ENCODE data around the gene FNIP1.
"Not testable (repeated sequence)": the region's sequence is repeated elsewhere in the genome, so short reads cannot be mapped to it uniquely, and the experiment has no call there.

FNIP1 gene

GRCh38 chr5:131735393-131735792, 61.4 kb downstream of the FNIP1 start:
- no peak overlapping the region for H3K27ac ChIP-seq

DNA sequence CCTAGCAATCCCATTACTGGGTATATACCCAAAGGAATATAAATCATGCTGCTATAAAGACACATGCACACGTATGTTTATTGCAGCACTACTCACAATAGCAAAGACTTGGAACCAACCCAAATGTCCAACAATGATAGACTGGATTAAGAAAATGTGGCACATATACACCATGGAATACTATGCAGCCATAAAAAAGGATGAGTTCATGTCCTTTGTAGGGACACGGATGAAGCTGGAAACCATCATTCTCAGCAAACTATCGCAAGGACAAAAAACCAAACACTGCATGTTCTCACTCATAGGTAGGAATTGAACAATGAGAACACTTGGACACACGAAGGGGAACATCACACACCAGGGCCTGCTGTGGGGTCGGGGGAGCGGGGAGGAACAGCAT, 61.9 kb downstream of the FNIP1 start:
- H3K27ac ChIP-seq: not testable (repeated sequence)

More at GRCh38 chr5:131735393-131735792, 61.4 kb downstream of the FNIP1 start:
- no peak for TF ChIP-seq ZFX (IDR thresholded peaks at IDR 0.05)
- TF ChIP-seq, protein P1, sequence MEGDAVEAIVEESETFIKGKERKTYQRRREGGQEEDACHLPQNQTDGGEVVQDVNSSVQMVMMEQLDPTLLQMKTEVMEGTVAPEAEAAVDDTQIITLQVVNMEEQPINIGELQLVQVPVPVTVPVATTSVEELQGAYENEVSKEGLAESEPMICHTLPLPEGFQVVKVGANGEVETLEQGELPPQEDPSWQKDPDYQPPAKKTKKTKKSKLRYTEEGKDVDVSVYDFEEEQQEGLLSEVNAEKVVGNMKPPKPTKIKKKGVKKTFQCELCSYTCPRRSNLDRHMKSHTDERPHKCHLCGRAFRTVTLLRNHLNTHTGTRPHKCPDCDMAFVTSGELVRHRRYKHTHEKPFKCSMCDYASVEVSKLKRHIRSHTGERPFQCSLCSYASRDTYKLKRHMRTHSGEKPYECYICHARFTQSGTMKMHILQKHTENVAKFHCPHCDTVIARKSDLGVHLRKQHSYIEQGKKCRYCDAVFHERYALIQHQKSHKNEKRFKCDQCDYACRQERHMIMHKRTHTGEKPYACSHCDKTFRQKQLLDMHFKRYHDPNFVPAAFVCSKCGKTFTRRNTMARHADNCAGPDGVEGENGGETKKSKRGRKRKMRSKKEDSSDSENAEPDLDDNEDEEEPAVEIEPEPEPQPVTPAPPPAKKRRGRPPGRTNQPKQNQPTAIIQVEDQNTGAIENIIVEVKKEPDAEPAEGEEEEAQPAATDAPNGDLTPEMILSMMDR (conservative IDR thresholded peaks at IDR 0.05): no peak

- not testable (repeated sequence) for H3K27ac ChIP-seq
Measured at GRCh38 chr5:131729292-131729691, 67.5 kb downstream of the FNIP1 start.

DNA sequence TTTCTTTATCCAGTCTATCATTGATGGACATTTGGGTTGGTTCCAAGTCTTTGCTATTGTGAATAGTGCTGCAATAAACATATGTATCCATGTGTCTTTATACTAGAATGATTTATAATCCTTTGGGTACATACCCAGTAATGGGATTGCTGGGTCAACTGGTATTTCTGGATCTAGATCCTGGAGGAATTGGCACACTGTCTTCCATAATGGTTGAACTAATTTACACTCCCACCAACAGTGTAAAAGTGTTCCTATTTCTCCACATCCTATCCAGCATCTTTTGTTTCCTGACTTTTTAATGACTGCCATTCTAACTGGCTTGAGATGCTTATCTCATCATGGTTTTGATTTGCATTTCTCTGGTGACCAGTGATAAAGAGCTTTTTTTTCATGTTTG, 72.7 kb downstream of the FNIP1 start:
- not testable (repeated sequence) for H3K27ac ChIP-seq

DNA sequence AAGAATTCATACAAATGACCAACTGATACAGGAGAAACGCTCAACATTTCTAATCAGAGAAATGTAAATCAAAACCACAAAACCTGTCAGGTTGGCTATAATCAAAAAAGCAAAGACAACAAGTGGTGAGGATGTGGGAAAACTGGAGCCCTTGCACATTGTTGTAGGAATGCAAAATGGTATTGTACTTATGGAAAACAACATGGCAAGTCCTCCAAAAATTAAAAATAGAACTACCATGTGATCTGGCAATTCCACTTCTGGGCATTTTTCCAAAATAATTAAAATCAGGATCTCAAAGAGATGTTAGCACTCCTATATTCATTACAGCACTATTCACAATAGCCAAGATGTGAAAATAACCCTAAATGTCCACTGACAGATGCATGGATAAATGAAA, 76.1 kb downstream of the FNIP1 start:
- TF ChIP-seq, protein P1 (conservative IDR thresholded peaks at IDR 0.05): no peak
- no peak for TF ChIP-seq ZFX (IDR thresholded peaks at IDR 0.05)

GRCh38 chr5:131719564-131719963, 77.3 kb downstream of the FNIP1 start:
- H3K27ac ChIP-seq: no peak overlapping the region
- TF ChIP-seq, protein P1 (conservative IDR thresholded peaks at IDR 0.05): no peak
- no peak for TF ChIP-seq ZFX (IDR thresholded peaks at IDR 0.05)

More for the DNA sequence above, 76.1 kb downstream of the FNIP1 start:
- no peak overlapping the region for H3K27ac ChIP-seq

- H3K27ac ChIP-seq: no peak overlapping the region
- TF ChIP-seq ZFX (IDR thresholded peaks at IDR 0.05): no peak
- TF ChIP-seq, protein P1 (conservative IDR thresholded peaks at IDR 0.05): no peak
Measured at GRCh38 chr5:131718487-131719014, 78.3 kb downstream of the FNIP1 start.

DNA sequence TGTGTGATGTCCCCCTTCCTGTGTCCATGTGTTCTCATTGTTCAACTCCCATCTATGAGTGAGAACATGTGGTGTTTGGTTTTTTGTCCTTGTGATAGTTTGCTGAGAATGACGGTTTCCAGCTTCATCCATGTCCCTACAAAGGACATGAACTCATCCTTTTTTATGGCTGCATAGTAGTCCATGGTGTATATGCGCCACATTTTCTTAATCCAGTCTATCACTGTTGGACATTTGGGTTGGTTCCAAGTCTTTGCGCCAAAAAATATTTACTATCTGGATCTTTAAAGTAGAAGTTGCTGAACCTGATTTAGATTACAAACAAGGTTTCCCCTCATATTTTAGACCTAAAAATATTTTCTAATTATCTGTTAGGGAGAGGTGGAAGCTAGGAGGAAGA, 79.7 kb downstream of the FNIP1 start:
- not testable (repeated sequence) for H3K27ac ChIP-seq

DNA sequence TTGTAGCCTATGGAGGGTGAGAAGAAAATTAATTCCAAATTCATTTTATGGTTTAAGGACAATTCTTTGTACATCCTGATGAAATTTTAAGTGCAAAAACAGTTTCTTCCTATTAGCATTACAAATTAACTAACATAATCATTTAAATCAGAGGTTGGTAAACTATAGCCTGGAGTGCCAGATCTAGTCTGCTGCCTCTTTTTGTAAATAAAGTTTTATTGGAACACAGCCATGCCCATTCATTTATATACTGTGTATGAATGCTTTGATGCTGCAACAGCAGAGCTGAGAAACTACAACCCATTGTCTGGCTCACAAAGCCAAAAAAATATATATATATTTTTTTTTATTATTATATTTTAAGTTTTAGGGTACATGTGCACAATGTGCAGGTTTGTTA, 80.2 kb downstream of the FNIP1 start:
- TF ChIP-seq, protein P1 (conservative IDR thresholded peaks at IDR 0.05): no peak
- no peak for TF ChIP-seq ZFX (IDR thresholded peaks at IDR 0.05)
- H3K27ac ChIP-seq: no peak overlapping the region

GRCh38 chr5:131710391-131710790, 86.4 kb downstream of the FNIP1 start:
- TF ChIP-seq ZFX (IDR thresholded peaks at IDR 0.05): no peak
- TF ChIP-seq, protein P1 (conservative IDR thresholded peaks at IDR 0.05): no peak
- no peak overlapping the region for H3K27ac ChIP-seq

Data from C4-2B (cell line).